ENCODE measurements around the gene VTI1A.

GRCh38 chr10:112847778-112848177, 400.8 kb downstream of the VTI1A start:
- TF ChIP-seq CTCF (conservative IDR thresholded peaks at IDR 0.05 in 1 of 2, IDR thresholded peaks at IDR 0.05 in 1 of 2; ENCODE audit: extremely low read depth in 1 of 2, insufficient read depth in 1 of 2, low read depth in 1 of 2, low read length in 2 of 2) (no peak), EZH2 (IDR thresholded peaks at IDR 0.05; ENCODE audit: borderline replicate concordance, low read length) (no peak)
